ENCODE measurements around the gene OSGEPL1.
A peak's percentile ranks its signal among the peaks of the same experiment; 100 is the strongest.
"Not testable (repeated sequence)": the region's sequence is repeated elsewhere in the genome, so short reads cannot be mapped to it uniquely, and the experiment has no call there.

OSGEPL1 gene

DNA sequence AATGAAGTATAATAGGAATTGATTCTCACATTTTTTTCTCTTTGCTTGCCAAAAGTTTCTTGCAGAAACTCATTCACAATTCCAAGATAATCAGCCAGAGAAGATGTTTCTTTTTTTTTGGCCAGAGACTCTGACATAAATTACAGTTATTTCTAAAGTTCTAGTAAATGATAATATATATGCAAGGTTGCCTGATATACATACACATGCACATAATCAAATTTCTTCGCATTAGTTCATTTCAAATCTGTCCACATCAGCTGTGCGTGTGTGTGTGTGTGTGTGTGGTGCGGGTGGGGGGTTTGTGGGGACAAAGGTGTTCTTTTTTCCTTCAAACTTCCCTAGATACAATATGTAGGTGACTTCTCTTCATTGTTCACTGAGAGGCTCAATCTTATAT lies 33.2 kb downstream of the OSGEPL1 start:
- DNase-seq (ENCODE audit: low read depth) = no peak

DNA sequence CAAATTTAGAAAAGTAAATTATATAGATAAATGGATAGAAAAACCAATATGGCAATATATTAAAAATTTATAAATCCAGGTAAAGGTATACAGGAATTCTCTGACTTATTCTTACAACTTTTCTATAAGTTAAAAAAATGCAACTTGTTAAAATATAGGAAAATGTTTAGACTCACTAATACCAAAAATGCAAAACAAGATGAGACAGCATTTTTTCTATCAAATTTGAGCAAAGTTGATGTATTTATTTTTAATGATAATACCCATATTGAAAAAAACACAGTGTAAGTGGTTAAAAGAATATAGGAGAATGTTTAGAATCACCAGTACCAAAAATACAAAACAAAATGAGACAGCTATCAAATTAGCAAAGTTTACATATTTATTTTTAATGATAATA lies 35.7 kb downstream of the OSGEPL1 start:
- no peak for DNase-seq (ENCODE audit: low read depth)

GRCh38 chr2:189726271-189726670 lies 36.3 kb downstream of the OSGEPL1 start:
- no peak for DNase-seq (ENCODE audit: low read depth)

DNA sequence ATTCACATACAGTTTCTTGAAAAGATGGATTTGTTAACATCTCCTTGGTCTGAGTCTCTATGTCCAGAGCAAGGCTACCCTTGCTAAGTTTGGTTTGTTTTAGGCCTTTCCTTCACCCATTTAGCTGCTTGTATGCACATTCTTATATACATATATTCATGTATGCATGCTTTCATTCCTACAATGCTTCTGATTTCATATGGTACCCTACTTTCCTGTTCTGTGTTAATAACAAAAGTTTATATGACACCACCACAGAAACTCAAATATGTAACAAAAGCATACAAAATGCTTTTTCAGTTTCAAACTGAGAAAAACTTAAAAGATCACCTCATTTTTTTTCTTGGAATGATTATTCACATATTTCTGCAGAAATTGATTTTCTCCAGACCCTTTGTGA lies 39.4 kb downstream of the OSGEPL1 start:
- no peak for DNase-seq (ENCODE audit: low read depth)

GRCh38 chr2:189719571-189719970 lies 43.0 kb downstream of the OSGEPL1 start:
- no peak for DNase-seq (ENCODE audit: low read depth)

DNA sequence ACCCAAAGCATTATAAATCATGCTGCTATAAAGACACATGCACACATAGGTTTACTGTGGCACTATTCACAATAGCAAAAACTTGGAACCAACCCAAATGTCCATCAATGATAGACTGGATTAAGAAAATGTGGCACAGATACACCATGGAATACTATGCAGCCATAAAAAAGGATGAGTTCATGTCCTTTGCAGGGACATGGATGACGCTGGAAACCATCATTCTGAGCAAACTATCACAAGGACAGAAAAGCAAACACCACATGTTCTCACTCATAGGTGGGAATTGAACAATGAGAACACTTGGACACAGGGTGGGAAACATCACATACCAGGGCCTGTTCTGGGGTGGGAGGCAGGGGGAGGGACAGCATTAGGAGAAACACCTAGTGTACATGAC lies 45.0 kb downstream of the OSGEPL1 start:
- not testable (repeated sequence) for DNase-seq (ENCODE audit: low read depth)

GRCh38 chr2:189709501-189710221 lies 52.9 kb downstream of the OSGEPL1 start:
- DNase-seq (ENCODE audit: low read depth) = no peak

- no peak for DNase-seq (ENCODE audit: low read depth)
Observed at GRCh38 chr2:189702071-189702470, 60.5 kb downstream of the OSGEPL1 start.

GRCh38 chr2:189700681-189701080 lies 61.9 kb downstream of the OSGEPL1 start:
- no peak for DNase-seq (ENCODE audit: low read depth)

GRCh38 chr2:189698020-189698887 lies 64.3 kb downstream of the OSGEPL1 start:
- peak; percentile 60 for DNase-seq (ENCODE audit: low read depth)

All from EH (cell line).